Measurements from ENCODE around the gene AHRR.
"Not testable (repeated sequence)": the region's sequence is repeated elsewhere in the genome, so short reads cannot be mapped to it uniquely, and the experiment has no call there.

The AHRR gene

GRCh38 chr5:398475-399295 is 77.2 kb downstream of the AHRR start:
- no peak for DNase-seq

- peak; percentile 66 for DNase-seq
Observed at GRCh38 chr5:399296-400281, 78.1 kb downstream of the AHRR start.

- DNase-seq, result no peak
Observed at GRCh38 chr5:400282-401145, 79.0 kb downstream of the AHRR start.

- no peak for DNase-seq
Observed at GRCh38 chr5:401146-402034, 79.9 kb downstream of the AHRR start.

- not testable (repeated sequence) for DNase-seq
Observed at GRCh38 chr5:402219-402614, 80.7 kb downstream of the AHRR start.

GRCh38 chr5:402615-403359 is 81.3 kb downstream of the AHRR start:
- peak; percentile 30 for DNase-seq

- DNase-seq, result no peak
Observed at GRCh38 chr5:403995-404394, 82.5 kb downstream of the AHRR start.

GRCh38 chr5:404666-405241 is 83.2 kb downstream of the AHRR start:
- DNase-seq, result no peak

GRCh38 chr5:405421-405820 is 83.9 kb downstream of the AHRR start:
- no peak for DNase-seq

GRCh38 chr5:406041-406440 is 84.5 kb downstream of the AHRR start:
- DNase-seq, result no peak

GRCh38 chr5:407051-407450 is 85.5 kb downstream of the AHRR start:
- DNase-seq, result no peak

GRCh38 chr5:407801-408268 is 86.3 kb downstream of the AHRR start:
- no peak for DNase-seq

GRCh38 chr5:410911-411517 is 89.5 kb downstream of the AHRR start:
- no peak for DNase-seq

GRCh38 chr5:411728-412127 is 90.2 kb downstream of the AHRR start:
- DNase-seq, result peak; percentile 63

- not testable (repeated sequence) for DNase-seq
Observed at GRCh38 chr5:414991-415927, 93.7 kb downstream of the AHRR start.

- DNase-seq, result no peak
Observed at GRCh38 chr5:415928-416635, 94.6 kb downstream of the AHRR start.

- no peak for DNase-seq
Observed at GRCh38 chr5:416636-416960, 95.1 kb downstream of the AHRR start.

All from stimulated activated CD4-positive, alpha-beta T cell treated with anti-CD3 and anti-CD28 coated beads, Interleukin-4, amount 100 ng/mL, for 24 hours (primary cell).